CD4-positive, alpha-beta T cell treated with Interleukin-10 for 1 hour (primary cell): Measurements from ENCODE around the gene GNAL.

ENCODE experiments used
- DNase-seq: peaks from one replicate; pipeline ENCODE4 v3.0.0-alpha.2; 2020

The GNAL gene

DNA sequence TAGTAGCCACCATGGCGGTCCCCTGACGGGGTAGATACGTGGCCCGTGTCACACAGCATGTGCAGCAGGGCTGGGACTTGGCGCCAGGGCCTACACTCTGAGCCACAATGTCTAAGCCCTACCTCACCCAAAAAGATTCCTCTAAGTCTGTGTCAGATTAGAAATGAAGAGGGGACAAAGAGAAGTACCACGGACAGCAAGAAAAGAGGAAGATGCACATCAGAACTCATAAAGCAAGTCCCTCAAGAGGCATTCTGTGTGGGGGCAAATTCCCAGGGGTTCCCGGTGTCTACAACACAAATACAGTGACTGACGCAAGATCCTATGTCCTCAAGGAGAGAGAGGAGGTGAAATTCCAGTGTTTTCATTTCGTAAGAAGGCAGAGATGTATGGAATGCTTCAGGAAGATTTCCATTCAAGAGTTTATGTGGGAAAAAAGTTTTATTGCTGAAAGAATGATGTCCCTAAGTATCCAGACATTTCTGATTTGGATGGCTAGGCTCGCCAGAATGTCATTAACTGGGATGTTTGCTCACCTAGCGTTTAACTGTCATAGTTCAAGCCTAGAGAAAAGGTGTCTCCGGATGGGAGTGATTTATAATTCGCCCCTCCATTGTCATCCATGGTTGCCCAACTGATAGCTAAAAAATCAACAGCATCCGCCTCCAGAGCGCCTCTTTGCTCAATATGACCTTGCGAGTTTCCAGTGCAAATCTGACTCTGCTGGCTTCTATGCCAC, 86.5 kb downstream of the GNAL start:
- DNase-seq, result no peak

DNA sequence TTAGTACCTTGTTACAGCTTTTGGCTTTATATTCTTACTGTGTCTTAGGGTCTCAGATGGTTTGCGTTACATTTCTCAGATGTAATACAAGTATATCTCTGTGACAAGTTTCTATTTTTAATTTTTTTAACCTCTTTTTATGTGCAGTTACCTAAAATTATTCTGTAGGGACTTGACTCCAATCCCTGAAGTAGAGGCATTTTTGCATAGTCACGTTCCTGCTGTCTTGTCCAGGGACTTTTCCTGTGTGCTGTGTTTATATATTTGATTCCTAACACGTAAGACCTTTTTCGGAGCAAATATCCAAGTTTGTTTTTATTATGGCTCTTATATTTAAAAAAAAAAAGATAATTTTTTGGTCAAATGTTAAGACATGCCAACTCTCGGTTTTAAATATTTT, 91.0 kb downstream of the GNAL start:
- DNase-seq, result no peak

- no peak for DNase-seq
Measured at GRCh38 chr18:11783716-11784331, 94.8 kb downstream of the GNAL start.

DNA sequence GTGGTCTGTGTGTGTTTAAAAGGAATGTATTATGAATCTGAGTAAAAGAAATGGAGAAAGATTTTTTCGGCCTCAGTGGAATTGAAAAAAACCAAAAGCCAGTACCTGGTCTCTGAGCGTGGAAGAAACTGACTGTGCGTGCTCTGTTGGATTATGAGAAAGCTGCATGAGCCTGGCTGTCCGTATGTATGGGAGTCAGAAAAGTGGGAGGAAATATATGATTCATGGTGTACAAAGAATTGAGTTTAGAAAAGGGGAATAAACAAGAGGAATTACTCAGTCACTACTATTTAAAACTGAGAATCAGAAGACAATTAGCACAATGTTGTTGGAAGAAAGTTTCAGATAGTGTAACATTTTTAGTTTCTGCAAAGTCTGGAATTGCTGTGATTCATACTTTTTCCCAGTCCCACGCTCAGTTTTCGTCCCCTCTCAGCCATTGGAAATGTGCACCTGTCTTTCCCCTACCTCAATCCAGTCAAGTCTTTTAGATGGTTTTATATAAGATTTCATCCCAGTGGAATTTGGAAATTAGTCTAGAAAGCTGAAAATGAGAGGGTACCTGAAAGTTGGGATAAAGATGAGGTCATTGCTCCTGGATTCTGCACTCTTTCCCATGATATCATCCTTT, 95.7 kb downstream of the GNAL start:
- DNase-seq, result no peak

DNA sequence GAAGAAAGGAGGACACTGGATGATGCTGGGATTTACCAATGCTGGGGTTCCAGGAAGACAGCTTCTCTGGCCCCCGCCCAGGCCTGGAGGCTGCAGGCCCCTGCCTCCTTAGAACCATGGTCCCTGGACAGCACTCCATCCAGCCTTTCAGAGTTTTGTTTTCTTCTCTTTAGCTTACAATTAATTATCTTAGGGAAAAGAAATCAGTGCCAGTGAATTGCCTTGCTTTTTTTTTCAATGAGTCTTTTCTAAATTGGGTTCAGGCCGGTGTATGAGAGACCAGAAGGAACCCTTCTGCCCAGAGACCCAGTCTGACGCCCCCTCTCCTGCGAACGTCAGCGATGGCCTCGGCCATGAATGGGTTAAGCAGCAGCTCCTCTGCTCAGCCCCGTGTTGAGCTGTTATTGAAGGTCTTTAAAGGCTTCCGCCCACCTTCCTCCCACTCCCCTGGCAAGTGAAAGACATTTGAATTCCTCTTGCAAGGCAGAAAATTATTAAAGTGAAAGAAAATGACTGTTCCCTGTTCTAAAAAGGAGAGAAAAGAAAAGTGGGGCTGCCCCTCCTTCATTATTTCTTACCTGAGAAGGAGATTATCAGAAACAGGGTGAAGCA, 96.5 kb downstream of the GNAL start:
- DNase-seq, result no peak

- no peak for DNase-seq
Measured at GRCh38 chr18:11789716-11790510, 100.8 kb downstream of the GNAL start.

DNA sequence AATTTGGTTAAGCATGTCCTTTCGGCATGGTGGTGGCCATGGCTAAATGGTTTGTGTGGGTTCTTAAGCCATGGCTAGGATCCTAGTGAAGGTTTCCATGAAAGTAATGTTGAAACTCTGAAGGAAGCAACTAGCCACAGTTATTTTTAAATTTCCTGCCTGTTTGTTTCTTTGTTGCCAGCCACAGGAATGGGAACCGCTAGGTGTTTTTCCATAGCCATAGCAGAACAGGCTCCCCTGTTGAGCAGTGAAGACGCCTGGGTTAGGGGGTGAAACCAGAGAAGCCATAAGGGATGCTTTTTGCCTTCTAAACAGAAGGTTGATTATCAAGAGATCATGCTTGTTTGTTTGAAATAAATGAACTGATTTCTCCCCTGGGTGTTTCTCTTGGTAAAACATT, 102.1 kb downstream of the GNAL start:
- DNase-seq, result no peak

DNA sequence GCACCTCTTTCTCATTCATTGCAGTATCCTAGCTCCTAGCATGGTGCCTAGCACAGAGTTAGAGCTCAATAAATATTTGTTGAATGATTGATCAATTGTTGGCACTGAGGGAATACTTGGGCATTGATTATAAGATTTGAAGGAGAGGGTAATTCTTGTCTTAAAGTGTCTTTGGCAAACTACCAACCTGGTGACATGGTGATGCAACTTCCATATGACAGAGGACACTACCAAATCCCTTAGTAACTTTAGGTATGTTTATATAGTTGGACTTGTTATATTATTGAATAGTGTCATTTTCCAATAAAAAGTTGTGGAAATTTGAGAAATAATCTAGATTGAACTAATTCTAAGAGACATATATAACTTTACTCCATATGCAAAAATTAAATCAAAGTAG, 103.6 kb downstream of the GNAL start:
- DNase-seq, result no peak

DNA sequence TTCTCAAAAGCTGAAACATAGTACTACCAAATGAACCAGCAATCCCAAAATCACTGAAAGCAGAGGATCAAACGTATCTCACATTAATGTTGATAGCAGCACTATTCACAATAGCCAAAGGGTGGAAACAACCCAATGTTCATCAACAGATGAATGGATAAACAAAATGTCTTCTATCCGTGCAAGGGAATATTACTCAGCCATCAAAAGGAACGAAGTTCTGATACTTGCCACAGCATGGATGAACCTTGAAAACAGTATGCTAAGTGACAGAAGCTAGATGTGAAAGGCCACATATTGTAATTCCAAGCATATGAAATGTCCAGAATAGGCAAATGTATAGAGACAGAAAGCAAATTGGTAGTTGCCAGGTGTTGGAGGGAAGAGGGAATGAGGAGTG, 105.1 kb downstream of the GNAL start:
- DNase-seq, result no peak

GRCh38 chr18:11795916-11796315, 106.9 kb downstream of the GNAL start:
- no peak for DNase-seq

GRCh38 chr18:11798271-11798670, 109.2 kb downstream of the GNAL start:
- no peak for DNase-seq

DNA sequence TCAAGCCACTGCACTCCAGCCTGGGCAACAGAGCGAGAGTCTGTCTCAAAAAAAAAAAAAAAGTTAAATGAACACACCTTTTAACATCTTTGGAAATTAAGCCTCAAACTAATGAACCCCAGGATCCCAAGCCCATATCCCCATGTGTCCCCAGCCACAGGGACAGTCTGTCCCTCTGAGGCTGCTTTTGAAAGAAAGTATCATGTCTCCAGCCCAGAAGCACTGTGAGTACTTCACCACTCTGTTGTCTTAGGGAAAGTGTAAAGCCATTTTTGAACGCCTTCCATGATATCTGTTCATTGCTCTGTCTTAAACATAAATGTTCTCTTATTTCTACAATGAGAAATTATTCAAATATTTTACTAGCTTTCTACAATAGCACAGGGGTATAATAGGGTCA, 110.0 kb downstream of the GNAL start:
- no peak for DNase-seq

DNA sequence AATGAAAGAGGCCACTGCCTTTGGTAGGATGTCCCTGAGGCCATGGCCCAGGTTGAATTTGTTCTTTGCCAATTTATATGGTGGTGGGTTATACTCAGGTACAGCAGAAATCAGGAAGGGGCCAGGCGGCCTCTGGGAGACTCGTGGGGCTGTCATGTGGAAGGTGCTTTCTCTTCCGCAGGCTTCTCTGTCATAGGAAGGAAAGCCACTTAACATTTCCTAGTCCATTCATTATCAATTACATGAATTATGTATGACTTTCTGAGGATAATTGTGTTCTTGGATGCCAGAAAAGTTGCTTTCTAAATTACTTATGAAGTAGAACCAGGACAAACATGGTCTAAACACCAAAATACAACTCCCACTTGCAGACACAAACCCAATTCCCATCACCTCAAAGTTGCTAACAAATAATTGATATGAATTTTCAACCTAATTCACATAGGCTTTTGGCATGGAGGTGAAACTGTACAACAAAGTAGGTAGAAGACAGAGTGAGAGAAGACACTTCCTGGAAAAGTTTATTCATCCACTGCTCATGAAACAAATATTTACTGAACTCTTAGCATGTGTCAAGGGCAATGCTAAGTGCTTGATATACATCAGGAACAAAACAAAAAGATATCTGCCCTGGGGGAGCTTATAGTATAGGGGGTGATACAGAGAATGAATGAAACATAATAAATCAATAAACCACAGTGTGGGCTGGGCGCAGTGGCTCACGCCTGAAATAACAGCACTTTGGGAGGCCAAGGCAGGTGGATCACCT, 111.7 kb downstream of the GNAL start:
- no peak for DNase-seq

DNA sequence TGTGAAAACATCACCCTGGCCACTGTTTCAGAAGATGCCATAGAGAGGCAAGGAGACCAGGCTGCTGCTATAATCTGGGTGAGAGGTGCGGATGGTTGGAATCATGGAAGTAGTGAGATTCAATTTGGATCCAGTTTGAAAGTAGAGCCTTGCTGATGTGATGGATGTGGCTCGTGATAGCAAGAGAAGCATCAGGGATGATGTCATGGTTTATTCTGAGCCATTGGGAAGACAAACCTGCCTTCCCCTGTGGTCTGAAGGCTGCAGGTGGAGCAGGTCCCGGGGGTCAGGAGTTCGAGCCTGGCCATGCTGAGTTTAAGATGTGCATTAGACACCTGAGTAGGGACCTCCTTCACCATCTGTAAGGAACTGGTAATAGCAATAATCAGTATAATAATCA, 112.5 kb downstream of the GNAL start:
- DNase-seq, result no peak

- no peak for DNase-seq
Measured at GRCh38 chr18:11802158-11802557, 113.1 kb downstream of the GNAL start.

DNA sequence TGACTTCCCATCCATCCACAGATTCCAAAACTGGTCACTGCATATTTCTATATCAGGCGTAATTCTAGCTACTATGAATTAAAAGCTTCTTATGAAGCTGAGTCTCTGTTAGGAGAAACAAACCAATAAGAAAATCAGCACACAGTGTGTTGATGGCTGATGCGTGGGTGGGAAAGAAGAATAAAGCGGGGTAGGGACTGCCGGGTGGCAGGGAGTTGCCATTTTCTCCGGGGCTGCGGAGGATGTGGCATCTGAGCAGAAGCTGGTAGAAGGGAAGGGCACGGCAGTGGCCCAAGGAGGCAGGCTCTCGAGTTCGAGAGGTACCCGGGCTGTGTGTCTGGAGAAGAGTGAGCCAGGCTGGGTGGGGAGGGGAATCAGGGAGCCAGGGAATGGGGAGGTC, 113.5 kb downstream of the GNAL start:
- no peak for DNase-seq

GRCh38 chr18:11807233-11807632, 118.2 kb downstream of the GNAL start:
- DNase-seq, result no peak

DNA sequence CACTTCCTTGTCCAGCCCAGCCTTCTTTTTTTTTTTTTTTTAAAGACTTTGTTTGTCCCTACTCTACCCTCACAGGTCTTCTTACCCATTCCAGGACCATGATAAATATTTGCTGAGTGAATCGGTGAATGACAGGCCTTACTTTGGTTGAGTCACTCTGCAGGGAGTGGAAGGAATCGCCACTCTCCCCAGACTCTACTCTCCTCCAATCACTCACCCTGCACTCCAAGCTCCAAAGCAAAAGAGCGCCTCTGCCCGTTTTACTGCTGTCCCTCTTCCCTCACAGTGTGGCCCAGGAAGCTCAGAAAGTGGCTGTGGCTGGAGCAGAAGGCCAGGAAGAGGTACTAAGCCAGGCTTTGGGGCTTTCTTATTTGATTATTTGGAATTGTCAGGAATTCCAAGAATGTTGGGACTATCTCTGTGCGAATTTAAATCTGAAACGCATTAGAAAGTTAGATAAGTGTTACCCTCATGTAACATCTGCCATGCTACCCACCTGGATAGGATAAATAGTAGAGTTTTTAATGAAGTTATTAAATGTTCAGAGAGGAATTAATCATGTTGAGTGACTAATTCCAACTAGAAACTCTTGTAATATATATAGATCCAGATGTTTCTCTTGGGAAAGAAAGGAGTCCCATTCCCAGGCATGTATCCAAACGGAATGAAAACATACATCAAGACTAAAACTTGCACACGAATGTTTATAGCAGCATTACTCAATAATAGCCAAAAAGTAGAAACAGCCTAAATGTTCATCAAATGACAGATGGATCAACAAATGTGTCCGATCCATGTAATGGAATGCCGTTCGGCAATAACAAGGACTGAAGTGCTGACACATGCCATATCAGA, 119.2 kb downstream of the GNAL start:
- no peak for DNase-seq

DNA sequence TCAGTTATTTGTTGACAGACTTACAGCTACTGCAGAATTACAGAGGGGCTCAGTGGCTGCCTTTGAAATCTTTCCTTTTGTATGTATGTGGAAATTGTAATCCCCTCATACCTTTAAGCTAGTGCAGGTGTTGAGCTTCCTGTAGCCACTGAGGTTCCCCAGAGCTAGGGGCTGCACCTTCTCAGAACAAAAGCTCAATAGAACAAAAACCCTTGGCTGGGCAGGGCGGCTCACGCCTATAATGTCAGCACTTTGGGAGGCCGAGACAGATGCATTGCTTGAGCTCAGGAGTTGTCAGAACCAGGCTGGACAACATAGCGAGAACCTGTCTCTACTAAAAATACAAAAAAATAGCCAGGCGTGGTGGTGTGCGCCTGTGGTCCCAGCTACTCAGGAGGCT, 120.8 kb downstream of the GNAL start:
- no peak for DNase-seq

DNA sequence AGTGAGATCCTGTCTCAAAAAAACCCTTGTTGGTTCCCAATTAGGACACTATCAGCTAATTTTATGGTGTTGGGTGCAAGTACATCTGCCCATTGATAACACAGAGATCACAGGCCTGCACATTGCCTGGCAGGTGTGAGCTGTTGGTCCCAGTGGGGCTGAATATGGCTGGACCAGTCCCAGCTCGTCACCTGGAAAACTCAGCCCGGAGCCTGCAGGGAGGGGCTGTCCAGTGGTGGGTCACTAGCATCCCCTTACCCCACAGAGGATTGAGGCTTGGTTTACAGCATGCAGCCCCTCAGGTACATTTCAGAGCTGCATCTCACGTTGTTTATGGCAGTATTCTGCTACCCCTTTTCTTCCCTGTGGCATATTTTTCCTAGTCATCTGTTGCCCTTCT, 121.3 kb downstream of the GNAL start:
- DNase-seq, result no peak

- no peak for DNase-seq
Measured at GRCh38 chr18:11811009-11811408, 121.9 kb downstream of the GNAL start.
